HG02938 (cell line): ENCODE results near the gene SLC40A1.

Experiments used
- ATAC-seq: cut with Tn5 transposase; IDR thresholded peaks from one replicate; pipeline ENCODE4 v1.9.1; 2021; ENCODE audit warnings: mild to moderate bottlenecking, moderate library complexity; ENCODE audit not compliant: unreplicated experiment

SLC40A1 gene

DNA sequence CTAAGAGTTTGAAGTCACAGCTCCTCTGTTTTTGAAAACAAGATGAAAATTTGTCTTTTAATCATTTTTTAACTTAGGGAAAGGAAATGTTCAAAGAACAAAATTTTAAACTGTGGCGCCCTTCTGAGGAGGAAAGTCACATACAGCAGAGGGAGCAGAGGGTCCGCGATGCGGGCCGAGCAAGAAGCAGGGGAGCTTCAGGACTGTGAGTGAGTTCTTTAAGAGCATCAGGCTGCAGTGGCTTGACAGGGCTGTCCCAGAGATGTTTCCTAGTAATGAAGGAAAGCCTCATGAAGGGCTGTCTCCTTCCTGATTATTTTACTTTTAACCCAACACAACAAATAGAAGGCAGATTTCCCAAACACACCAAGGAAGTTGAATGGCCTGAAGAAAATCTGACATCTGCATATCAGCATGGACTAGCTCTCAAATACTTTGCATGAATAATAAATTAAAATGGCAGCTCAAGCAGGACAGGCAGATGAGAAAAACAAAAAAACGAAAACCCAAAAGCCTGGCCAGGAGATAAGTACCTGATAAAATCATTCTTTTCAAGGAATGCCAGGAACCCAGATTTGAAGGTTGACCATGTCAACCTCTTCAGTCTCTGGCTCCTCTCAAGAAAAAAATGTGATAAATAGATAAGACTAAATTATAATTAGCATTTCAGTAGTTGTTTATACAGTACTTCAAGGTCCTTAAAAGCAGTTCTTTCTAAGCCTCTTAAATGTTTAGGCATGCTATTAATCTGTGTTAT is 60.8 kb downstream of the SLC40A1 start:
- no peak for ATAC-seq

DNA sequence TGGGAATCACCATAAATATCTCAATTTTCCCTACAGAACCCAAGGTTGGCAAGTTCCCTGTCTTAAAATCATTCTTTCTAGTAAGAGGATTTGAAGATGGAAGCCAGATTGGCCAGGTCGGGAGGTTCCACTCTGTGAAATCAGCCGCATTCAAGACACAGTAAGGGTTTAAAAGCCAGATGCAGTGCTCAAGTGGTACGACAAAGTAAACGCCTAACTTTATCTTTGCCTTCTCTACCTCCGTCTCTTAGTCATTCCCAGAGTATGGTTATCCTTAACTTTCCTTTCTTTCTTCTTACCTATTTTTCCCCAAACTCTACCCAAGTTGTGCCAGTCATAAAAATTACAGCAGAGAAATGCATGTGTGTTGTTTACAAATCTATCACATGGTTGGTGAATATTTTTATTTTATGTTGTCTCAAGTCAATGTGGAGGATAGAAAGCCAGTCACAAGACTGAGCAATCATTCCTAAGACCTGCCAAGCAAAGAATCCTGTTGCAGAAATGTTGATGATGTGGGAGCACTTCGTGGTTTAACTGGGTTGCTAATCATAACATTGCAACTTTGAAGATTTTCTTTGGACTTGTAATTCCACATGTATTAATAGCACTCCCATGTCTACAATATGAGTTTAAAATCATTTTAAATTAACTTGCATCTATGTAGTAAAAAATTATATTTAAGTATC is 62.6 kb downstream of the SLC40A1 start:
- no peak for ATAC-seq

DNA sequence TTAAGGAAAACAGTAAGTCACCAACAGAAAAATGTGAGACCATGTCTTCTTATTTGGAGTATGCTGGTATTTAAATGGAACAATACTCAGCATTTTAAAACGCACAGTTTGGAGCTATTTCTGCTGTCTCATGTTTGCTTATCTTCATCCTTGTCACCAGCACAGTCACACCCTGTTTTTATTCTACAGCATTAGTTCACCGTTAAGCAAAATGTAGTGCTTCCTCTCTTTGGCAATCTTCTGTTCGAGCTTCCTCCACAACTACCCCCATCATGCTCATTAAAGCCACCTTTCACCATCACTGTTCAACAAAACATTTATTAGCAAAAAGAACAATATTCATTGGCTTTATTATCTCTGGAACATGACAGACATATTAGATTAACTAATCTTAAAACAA is 64.0 kb downstream of the SLC40A1 start:
- ATAC-seq: no peak

DNA sequence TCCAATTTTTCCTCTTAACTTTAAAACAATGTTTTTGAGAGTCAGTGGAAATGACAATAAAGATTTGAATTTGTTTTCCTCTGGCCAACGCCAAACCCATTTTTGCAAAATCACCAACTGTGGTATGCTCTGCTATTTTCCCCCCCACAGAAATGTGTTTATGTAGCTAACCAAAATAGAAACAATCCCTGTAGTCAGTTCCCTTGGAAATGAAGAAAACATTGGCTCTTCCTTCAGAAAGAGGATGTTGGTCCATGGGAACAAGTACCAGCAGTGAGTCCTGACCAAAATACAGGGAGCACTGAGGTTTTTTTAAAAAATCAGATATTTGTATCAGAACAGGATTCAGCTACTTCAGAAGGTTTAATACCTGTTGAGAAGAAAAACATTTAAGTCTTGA is 65.3 kb downstream of the SLC40A1 start:
- ATAC-seq: no peak

DNA sequence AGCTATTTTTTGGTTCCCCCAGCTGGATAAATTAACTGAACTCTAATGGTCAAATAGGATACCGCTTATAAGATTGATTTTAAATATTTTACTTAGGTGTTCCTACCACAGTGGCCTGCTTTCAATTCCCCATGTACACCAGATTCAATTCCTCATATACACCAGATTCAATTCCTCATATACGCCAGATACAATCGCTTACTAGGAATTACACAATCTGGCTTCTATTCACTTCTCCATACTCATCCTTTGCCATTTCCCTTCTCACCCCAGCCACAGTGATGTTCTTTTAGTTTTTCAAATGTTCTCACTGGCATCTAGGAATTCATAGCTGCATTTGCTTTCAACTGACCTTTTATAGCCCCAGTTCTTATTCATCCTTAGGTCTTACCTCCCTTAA is 66.5 kb downstream of the SLC40A1 start:
- ATAC-seq: no peak

DNA sequence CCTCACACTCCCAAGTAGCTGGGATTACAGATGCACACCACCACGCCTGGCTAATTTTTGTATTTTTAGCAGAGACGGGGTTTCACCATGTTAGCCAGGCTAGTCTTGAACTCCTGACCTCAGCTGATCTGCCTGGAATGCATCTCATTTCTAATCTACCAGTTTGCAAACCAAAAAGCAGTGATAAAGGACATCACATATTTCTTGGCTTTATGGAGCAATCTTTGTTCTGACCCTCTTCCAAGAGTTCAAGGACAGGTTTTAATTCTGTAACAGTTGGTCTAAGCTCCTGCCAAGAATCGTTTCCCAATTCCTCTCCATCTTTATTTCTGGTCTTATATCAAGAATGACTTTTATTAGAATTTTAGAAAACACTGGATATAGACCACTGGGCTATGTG is 67.7 kb downstream of the SLC40A1 start:
- no peak for ATAC-seq

DNA sequence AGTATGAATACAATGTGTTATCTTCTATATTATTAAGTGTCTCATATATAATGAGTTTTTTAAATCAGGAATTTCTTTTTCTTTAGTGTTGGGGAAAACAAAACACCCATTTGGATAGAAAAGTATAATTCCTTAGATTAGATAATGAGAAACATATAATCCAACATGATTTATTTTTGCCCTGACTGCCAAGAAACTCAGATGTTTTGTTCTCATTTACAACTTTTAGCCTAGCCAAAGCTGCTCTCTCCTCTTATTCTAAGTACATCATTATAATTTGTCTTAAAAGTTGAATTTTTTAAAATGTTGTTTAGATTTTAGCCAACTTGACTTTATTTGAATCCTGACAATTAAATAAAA is 68.6 kb downstream of the SLC40A1 start:
- no peak for ATAC-seq

DNA sequence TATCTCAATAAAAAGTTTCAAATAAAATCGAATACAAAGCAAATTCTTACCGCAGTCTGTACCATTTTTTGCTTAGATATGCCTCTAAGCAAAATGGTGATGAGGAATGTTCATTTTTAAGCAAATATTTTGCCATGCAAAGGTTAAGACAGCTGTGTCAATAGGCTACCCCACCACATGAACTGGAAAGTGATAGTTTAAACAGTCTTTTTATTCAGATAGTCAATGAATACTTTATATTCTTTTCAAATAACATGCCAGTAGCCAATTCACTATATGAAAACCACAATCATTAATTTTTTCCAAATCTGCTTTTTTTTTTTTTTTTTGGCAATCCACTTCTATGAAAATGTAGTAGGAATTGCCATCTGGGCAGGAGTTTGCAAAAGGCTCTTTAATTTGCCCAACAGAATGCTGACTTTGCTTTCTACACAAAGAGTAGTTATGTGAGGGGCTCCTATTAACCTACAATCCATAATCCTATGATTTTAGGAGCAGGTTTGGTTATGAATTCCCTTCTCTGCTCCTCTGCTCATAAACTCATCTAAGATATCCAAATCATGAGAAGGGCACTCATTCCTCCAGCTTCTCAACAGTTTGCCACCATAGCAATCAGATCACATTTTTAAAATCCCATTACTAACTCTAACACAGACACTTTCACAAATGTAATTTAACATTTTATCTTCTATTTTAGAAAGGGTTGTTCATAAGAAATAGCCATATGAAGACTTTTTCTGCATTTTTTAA is 69.2 kb downstream of the SLC40A1 start:
- no peak for ATAC-seq
